Right renal cortex interstitium (tissue), 3 donors: ENCODE data around the gene ZMYND10. TPM values are rescaled to one million over a fixed set of nuclear protein-coding genes. Genes with fewer than 3 reads are reported as not detected.

Experiments
- DNase-seq, 3 donors: peaks; one replicate each; pipeline ENCODE4 v3.0.0-alpha.2; 2013; ENCODE audit warnings: low read depth in 3 of 3, low spot score in 2 of 3
- polyA plus RNA-seq, 3 donors: library from polyadenylated mRNA; unstranded; fragments of 120-200 nt; gene quantifications; one replicate each; pipeline ENCODE4 v1.2.1, GENCODE V29; 2013; ENCODE audit not compliant: insufficient read length in 3 of 3

Gene ZMYND10
- polyA plus RNA-seq, 3 donors: 3.3 to 4.1 (median 3.4) TPM

DNA sequence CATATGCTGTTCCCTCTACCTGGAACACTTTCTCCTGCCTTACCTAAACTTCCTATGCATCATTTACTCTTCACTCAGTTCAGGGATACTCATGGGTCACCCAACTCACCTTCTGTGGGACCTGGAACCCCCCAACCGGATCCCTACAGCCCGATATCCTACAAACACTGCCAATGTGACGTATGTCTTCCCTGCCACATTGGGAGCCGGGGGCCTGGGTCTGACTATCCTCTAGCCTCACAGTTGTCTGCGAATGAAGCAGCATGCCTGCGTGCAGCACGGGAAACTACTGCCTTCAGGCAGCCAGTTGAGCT is 4.6 kb upstream of the ZMYND10 start:
- no peak for DNase-seq

DNA sequence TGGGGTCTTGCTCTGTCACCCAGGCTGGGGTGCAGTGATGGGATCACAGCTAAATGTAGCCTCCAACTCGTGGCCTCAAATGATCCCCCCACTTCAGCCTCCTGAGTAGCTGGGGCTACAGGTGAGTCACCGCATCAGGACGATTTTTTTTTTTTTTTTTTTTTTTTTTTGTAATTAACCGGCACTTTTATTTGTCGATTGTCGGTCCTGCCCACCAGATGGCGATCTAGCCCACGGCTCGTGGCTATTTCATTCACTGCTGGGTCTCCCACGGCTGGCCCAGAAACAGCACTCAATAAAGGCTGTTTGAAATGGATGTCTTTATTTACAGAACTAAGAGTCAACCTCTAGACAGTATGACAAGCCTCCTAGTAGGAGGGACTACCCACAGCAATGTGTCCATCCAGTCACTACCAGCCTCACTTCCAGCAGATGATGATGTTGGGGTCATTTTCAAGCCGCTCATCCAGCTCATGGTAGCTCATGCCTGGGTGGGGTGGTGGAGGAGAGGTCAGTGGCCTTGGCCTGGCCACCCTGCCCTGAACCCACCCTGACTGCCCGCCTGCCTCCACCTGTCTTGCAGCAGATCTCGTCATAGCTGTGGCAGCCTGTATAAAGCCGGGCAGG is 1.8 kb upstream of the ZMYND10 start:
- no peak for DNase-seq

DNA sequence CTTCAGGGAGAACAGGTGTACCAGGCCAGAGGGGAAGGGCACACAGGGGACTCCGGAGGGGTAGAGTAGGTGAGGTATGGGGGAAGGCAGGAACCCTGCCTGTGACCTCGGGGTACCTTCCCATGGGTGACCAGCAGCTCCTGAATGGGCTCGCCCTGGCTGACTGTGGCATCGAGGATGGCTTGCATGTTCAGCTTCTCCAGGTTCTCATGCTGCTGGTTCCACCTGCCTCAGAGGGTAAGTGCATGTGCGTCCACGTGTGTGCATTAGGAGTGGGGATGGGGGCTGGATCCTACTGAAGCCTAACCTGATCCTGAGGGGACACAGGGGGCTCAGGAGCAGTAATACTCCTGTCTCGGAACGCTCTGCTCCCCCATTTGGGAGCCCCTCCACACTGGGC is 524 bp downstream of the ZMYND10 start:
- no peak for DNase-seq

DNA sequence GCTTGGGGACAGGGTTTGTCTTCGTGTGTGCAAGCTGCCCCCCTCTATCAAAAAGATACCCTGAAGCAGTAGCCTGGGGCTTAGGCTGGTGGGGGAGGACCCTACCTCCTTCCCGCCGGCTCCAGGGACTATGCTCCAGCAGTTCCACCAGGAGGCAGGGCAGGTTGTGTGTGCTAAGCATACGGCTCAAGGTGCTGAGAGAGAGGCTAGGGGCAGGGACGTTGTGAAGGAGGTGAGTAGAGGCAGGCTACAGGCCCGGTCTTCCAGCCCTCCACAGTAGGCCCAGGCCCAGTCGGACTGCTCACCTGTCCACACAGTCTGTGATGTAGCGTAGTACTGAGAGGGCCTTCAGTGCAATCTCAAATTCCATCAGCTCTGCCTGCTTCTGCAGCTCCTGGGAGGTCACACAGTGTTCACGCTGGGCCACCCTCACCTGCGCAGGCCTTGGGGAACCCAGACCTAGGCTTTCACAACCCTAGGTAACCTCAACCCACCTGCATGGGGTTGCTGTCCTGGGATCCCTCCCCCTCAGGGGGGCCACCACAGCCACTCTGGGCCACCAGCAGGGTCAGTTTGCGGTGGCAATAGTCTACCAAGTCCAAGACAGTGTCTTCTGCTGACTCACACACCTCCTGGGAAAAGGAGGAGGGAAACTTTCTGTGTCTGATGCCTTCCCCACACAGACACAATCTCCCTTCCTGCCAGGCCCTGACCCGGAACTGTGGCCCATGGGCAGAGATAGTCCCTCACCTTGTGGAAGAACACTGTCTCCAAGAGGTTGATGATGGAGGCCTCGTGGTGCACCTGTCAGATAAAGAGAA is 2.5 kb downstream of the ZMYND10 start:
- no peak for DNase-seq

DNA sequence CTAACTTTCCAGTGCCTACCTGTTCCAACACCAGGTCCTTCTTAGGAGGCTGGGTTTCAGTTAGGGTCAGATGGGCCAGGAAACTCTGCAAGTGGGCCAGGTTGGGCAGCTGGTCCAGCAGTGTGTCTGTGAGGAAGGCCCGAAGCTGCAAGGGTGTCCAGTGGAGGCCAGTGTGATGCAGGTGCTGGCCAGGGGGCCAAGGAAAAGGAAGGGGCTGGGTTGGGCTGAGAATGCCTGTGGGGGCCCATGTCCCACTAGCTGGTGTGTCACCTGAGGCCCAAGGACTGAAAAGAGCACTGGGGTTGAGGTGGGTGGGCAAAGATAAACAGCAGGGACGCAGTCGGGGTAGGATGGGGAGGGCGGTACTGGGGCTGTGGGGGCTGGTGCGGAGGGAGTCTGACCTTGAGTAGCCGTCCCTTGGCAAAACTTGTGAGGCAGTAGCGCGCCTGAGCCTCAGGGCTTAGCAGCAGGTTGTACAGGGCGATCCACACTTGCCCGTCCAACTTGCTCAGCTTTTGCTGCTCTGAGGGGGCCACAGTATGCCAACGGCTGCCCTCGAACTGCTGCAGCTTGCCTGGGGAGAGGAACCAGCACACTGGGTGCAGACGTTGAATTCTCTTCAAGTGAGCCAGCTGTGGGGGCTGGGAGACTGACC is 3.4 kb downstream of the ZMYND10 start:
- DNase-seq: no peak

DNA sequence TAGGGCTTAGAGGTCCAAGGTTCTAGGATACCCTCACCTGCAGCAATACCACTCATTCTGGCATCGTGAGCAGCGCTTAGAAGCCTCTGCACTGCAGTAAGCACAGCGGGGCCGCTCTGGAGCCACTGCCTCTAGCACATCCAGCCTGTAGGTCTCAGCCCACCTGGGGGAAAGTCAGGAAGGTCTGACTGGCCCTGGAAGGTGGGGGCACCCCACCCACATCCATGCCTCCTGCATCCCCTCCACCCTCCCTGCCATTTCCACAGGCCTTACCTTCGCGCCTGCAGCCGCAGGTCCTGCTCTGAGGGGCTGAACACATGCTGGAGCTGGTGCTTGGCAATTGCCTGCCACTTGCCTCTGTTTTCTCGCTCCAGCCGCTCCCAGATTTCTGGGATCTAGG is 4.0 kb downstream of the ZMYND10 start:
- DNase-seq: no peak

DNA sequence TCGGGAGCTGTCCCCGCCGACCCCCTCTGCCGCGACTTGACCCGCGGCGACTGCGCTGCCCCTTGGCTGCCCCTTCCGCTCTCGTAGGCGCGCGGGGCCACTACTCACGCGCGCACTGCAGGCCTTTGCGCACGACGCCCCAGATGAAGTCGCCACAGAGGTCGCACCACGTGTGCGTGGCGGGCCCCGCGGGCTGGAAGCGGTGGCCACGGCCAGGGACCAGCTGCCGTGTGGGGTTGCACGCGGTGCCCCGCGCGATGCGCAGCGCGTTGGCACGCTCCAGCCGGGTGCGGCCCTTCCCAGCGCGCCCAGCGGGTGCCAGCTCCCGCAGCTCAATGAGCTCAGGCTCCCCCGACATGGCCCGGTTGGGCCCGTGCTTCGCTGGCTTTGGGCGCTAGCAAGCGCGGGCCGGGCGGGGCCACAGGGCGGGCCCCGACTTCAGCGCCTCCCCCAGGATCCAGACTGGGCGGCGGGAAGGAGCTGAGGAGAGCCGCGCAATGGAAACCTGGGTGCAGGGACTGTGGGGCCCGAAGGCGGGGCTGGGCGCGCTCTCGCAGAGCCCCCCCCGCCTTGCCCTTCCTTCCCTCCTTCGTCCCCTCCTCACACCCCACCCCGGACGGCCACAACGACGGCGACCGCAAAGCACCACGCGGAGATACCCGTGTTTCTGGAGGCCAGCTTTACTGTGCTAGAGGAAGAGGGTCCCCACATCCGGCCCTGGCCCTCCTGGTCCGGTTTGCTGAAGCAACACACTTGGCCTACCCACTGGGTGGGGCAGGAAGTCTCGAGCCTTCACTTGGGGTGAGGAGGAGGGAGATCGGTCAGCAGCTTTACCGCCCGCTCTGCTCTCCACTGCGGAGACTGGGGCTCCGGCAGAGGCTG is 4.8 kb downstream of the ZMYND10 start, which contains the start of gene RASSF1:
Gene RASSF1, minus strand, starts transcription at position 389 of the 882 bp plus-strand sequence. Its CDS starts 31 bp downstream, at position 358.
- DNase-seq: no peak

DNA sequence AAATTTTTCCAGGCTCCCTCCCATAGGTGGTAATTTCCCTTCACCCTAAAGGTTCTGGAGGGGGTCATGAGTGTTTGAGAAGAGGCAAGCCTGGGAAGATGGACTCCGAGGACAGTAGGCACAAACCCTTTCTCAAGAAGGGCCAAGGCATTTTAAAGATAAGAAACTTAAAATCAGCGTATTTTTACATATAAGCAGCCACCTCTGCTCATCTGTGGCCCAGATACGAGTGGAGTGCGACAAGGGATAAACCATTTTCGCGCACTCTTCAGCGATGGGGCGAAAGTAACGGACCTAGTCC is 5.4 kb downstream of the ZMYND10 start:
- DNase-seq: no peak

DNA sequence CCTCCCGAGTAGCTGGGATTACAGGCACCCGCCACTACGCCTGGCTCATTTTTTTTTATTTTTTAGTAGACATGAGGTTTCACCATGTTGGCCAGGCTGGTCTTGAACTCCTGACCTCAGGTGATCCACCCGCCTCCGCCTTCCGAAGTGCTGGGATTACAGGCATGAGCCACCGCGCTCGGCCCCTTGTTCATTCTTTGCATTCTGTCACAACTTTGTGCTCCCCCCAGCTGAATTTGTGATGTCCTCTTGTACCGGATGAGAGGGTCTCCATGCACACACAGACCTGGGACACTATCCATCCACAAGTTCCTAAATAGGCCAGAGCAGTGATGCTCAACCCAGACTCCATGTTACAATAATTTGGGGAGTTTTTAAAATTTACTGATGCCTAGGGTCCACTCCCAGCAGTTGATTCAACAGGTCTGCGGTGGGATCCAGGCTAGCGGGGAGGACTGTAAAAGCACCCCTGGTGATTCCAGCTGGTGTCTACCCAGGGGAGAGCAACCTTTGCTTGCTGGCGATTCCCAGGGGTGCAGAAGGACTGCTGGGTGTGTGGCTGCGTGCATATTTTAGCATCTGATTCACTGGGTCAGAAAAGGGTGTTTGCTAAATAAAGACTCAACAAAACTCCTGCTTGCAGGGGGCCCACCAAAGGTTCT is 5.9 kb downstream of the ZMYND10 start:
- DNase-seq: no peak

DNA sequence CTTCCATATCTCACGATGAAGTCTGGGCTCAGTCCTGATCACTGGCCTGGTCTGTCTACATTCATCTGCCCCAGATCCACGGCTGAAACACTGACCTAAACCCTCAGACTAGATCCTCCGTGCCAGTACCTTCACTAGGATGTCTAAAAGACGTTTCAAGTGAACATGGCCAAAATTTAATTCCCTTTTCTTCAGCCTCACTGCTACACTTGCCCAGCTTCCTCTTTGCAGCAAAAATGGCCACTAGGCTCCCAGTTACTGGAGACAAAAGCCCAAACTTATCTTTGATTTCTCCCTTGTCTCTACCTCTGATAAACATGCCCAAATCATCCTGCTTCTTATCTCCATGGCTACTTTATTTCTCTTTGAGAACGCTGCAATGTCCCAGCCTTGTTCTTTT is 6.6 kb downstream of the ZMYND10 start:
- no peak for DNase-seq

DNA sequence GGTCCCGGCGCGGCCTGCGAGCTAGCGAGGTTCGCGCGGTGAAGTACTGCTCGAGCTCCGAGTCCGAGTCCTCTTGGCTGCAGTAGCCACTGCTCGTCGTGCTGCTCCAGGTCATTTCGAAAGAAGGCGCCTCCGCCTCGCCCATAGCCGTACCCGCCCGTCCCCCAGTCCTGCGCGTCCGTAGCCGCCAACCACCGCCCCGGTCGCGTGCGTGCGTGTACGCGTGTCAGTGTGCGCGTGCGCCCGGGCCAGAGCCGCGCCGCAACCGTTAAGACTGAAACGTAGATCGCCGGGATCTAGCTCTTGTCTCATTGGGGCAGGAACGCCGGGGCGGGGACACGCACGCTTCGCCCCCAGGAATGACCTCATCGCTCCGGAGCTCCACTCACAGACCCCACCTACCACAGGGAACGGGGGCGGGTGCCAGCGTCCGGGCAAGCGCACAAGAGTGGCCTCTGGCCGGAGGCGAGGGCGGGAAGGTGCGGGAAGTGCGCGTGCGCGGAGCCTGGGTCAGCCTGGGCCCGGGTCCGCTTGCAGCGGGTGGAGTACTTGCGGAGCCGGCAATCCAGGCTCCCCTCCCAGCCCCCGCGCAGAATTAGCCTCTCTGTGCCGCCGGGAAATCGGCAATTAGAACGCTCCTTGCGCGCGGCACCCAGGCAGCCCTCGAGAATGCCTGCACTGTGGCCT is 8.2 kb downstream of the ZMYND10 start:
- DNase-seq: peak in 2 of 3 donors; percentile 95 to 96

DNA sequence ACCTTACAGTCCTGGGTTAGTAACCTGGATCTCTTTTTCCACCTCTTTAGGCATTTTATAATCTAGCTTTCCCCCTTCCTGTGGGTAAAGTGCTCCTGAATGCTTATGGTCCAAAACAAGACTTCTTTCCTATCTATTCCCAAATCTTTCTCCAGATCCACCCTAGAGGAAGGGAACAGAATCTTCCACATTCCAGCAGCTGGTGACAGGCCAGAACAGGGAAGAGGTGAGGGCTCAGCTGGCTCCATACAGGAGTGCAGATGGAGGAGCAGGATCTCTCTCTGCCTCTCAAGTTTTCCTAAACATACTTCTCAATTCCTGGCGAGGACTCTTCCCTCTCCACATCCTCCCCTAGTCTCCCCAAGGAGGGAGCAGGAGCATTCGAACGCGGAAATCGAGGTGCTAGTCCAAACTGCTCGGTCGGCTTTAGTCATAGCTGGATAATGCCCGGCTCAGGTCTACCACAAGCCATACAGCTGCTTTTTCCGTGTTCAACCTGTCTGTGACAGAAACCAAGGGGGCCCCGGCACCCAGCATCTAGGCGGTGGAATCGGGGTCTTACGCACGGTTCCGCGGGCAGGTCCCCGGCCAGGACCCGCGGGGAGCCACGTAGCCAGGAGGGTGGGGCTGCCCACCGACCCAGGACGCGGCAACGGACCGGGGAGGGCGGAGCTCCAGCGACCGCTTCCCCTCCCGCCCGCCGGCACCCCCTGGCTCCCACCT is 8.9 kb downstream of the ZMYND10 start:
- no peak for DNase-seq

DNA sequence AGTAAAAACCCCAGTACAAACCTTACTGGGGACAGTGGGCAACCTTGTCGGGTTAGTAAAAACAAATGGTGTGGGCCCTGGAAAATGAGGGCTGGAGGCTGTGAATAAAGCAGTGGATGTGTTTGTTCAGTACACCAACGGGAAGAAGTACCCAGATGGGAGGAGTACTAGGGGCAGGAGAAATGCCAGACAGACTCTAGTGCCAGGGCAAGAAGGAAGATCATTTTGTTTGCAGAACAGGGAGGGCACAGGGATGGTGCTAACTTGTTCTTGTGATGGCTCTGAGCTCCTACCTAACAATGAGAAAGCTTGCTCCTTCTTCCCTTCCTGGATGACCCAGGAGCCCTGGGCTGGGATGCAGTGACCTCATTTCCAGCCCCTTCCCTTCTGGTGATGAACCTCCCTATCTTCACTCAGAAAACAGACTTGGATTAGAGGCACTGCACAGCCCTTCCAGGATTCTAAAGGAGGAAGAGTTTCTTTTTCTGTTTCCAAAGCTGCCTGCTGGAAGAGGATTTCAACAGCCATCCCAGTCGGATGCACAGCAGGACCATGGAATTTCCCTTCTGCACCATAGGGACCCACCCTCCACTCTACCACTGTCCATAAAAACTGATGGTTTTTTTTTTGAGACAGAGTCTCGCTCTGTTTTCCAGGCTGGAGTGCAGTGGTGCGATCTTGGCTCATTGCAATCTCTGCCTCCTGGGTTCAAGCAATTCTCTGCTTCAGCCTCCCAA is 11.0 kb downstream of the ZMYND10 start:
- no peak for DNase-seq

DNA sequence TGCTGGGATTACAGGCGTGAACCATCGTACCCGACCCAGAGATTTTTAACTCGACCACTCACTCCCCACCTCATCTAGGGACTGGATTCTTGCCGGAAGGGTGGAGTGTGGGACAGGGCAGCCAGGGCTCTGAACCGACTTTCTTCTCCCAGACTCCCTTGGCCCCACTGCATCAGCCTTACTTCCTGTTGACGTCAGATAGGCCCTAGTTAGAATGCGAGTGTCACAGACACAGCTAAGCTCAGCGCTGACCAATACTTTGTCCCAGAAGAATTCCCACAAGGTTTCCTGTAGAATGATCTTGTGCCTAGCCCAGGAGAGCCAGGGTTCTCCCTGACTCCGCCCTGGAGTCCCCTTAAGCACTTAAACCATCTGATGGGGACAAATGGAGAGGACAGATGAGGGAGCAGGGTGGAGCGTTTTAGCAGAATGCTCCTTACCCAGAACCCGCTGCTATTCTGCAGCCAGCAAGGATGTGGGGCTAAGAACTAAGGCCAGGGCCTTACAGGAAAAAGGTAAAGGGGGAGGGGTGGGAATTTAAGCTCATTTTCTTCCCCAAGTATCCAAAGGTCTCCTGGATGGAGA is 11.7 kb downstream of the ZMYND10 start:
- DNase-seq: no peak

DNA sequence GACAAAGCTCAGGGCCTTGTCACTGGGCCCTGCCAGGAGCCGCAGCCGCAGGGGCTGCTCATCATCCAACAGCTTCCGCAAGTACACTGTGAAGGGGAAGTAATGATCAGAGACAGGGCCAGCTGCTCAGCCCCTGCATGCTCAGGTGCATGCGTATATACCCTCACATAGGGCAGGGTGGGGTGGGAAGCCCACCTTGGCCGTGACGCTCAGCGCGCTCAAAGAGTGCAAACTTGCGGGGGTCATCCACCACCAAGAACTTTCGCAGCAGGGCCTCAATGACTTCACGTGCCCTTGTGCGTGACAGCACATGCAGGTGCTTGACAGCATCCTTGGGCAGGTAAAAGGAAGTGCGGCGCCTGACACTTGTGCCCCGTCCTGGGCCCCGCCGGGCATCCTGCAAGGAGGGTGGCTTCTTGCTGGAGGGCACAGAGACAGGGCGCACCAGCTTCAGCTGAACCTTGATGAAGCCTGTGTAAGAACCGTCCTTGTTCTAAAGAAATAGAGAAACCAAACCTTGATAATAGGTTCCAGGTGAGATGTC is 14.1 kb downstream of the ZMYND10 start:
- no peak for DNase-seq

DNA sequence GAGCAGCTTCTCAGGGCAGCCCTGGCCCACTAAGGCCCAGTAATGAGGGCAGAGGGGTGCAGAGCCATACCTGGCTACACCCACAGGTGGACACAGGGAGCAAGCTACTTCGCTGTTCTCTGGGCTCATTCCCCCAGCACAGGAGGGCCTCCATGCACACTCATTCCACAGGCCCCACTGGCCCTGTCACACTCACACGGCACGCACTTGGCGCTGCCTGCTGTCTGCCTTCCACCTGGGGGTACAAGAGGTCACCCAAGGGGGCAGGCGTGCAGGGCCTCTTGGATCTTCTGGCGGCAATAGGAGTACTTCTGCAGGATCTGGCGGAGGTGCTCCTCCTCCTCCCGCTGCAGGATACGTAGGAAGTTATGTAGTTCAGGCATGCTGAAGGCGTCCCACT is 15.2 kb downstream of the ZMYND10 start:
- no peak for DNase-seq

DNA sequence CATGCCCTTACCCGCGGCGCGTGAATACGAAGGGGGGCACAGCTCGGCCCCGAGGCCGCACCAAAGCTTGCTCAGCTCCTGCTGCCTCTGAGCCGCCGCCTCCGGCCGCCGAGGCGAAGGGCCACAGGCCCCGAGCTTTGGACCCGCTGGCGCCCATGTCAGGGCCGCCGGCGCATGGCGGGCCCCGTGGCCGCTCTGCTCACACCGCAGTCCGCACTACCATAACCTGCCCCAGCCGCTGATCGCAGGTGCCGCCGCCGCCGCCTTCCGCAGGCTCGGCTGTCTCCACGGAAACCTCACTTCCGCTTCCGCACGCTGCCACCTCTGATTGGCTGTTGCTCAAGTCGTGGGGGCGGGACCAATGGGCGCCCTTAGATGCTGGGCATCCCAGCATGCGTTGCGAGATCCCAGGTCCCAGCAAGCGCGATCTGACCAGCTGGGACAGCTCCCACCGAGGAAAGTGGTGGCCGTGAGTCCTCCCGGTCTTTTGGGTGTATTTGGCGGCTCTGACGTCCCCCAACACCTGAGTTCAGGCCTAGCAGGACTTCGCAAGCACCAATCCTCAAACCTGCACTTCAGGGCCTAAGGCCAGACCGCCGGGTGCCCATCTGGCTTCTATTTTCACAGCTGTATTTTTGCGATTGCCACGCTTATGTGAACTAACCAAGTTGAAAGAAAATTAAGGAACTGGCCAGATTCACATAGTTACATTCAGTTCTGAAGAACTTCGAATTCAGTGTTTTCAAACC is 17.4 kb downstream of the ZMYND10 start, which contains the start of gene TUSC2:
Gene TUSC2, minus strand, starts transcription at position 281 of the 749 bp plus-strand sequence. Its CDS starts 124 bp downstream, at position 157.
- DNase-seq: peak in 2 of 3 donors; percentile 93 to 97
